Stimulated activated naive CD8-positive, alpha-beta T cell treated with anti-CD3 and anti-CD28 coated beads, Interleukin-15, Interleukin-2, amounts not matched to agents 100 U/mL and 50 U/mL, for 24 hours (primary cell): ENCODE data around the gene XRN1.
"Not testable (repeated sequence)": the region's sequence is repeated elsewhere in the genome, so short reads cannot be mapped to it uniquely, and the experiment has no call there.

Experiments used
- ATAC-seq: fragments of 150-1000 bp; cut with Tn5 transposase; one replicate; pipeline ENCODE4 v1.10.0; 2021
- DNase-seq: peaks from one replicate; pipeline ENCODE4 v3.0.0; 2021

Gene XRN1

GRCh38 chr3:142434503-142434902 is 13.3 kb downstream of the XRN1 start:
- ATAC-seq (no peak), DNase-seq (no peak)

- ATAC-seq (no peak), DNase-seq (no peak)
Observed at GRCh38 chr3:142433110-142433509, 14.7 kb downstream of the XRN1 start.

GRCh38 chr3:142429582-142429981 is 18.3 kb downstream of the XRN1 start:
- no peak for DNase-seq

GRCh38 chr3:142424754-142425153 is 23.1 kb downstream of the XRN1 start:
- no peak for ATAC-seq
- no peak for DNase-seq

More at GRCh38 chr3:142429582-142429981, 18.3 kb downstream of the XRN1 start:
- ATAC-seq = no peak

- ATAC-seq (no peak), DNase-seq (no peak)
Observed at GRCh38 chr3:142418926-142419592, 28.8 kb downstream of the XRN1 start.

- DNase-seq (no peak), ATAC-seq (no peak)
Observed at GRCh38 chr3:142417302-142417701, 30.5 kb downstream of the XRN1 start.

- not testable (repeated sequence) for DNase-seq, ATAC-seq
Observed at GRCh38 chr3:142400537-142400936, 47.3 kb downstream of the XRN1 start.

- no peak for ATAC-seq
- DNase-seq = no peak
Observed at GRCh38 chr3:142394921-142395622, 52.8 kb downstream of the XRN1 start.

- DNase-seq = no peak
- ATAC-seq = no peak
Observed at GRCh38 chr3:142385078-142385477, 62.8 kb downstream of the XRN1 start.

GRCh38 chr3:142374687-142375086 is 73.2 kb downstream of the XRN1 start:
- ATAC-seq (no peak), DNase-seq (no peak)

- not testable (repeated sequence) for ATAC-seq, DNase-seq
Observed at GRCh38 chr3:142369576-142369975, 78.3 kb downstream of the XRN1 start.

- DNase-seq = no peak
- ATAC-seq = no peak
Observed at GRCh38 chr3:142366434-142366833, 81.4 kb downstream of the XRN1 start.

- DNase-seq (no peak), ATAC-seq (no peak)
Observed at GRCh38 chr3:142363936-142364467, 83.8 kb downstream of the XRN1 start.

GRCh38 chr3:142363433-142363832 is 84.4 kb downstream of the XRN1 start:
- DNase-seq, ATAC-seq: not testable (repeated sequence)

GRCh38 chr3:142359367-142359766 is 88.5 kb downstream of the XRN1 start:
- no peak for ATAC-seq
- no peak for DNase-seq

- ATAC-seq = no peak
- DNase-seq = no peak
Observed at GRCh38 chr3:142356818-142357217, 91.0 kb downstream of the XRN1 start.

- ATAC-seq (no peak), DNase-seq (no peak)
Observed at GRCh38 chr3:142355692-142356091, 92.1 kb downstream of the XRN1 start.

GRCh38 chr3:142354076-142354475 is 93.8 kb downstream of the XRN1 start:
- DNase-seq (no peak), ATAC-seq (no peak)

- ATAC-seq (no peak), DNase-seq (no peak)
Observed at GRCh38 chr3:142353571-142353970, 94.3 kb downstream of the XRN1 start.

GRCh38 chr3:142352698-142353097 is 95.1 kb downstream of the XRN1 start:
- ATAC-seq, DNase-seq: not testable (repeated sequence)

GRCh38 chr3:142348460-142348859 is 99.4 kb downstream of the XRN1 start:
- no peak for ATAC-seq

GRCh38 chr3:142337994-142338393 is 109.8 kb downstream of the XRN1 start:
- DNase-seq = no peak
- no peak for ATAC-seq

More at GRCh38 chr3:142348460-142348859, 99.4 kb downstream of the XRN1 start:
- DNase-seq = no peak

GRCh38 chr3:142332390-142332789 is 115.4 kb downstream of the XRN1 start:
- no peak for ATAC-seq
- DNase-seq = no peak
